Endothelial cell of umbilical vein (primary cell): Measurements from ENCODE around the gene RAB1A. TPM values are rescaled to one million over a fixed set of nuclear protein-coding genes. Genes with fewer than 3 reads are reported as not detected.

Experiments used
- BruUV-seq: library from RNA; stranded (reverse); fragments of 400-500 nt; replicated peaks from 2 replicates; lab custom pipeline; 2021; lab: Mats Ljungman, UMichigan
- CTCF ChIA-PET: fragments of 300-600, 350-600 bp; sonication (Branson Sonifier 250); formaldehyde crosslinking; loops from one replicate; lab custom pipeline; 2021; ENCODE audit warnings: antibody characterized with exemption, inconsistent platforms; lab: Charles Lee
- POLR2A ChIA-PET: fragments of 300-600, 350-600 bp; sonication (Branson Sonifier 250); formaldehyde crosslinking; loops from one replicate; lab custom pipeline; 2021; ENCODE audit warnings: antibody characterized with exemption, inconsistent platforms; lab: Charles Lee
- DNase-seq: peaks from one replicate; pipeline ENCODE4 v3.0.0-alpha.2; 2011; ENCODE audit warnings: low read depth, low spot score
- FAIRE-seq: peaks from 2 replicates; lab custom pipeline; 2011; peaks lifted over from hg19 to GRCh38; lab: Jason Lieb, UNC
- H2AFZ ChIP-seq: 2 replicates; pipeline ENCODE4 v1.6.0; 2012; ENCODE audit warnings: low read depth, low read length, control low read depth, inconsistent platforms
- H3K27ac ChIP-seq: 2 replicates; pipeline ENCODE4 v1.5.1; 2011; ENCODE audit warnings: low read depth, mild to moderate bottlenecking, control low read depth, low read length, moderate library complexity; ENCODE audit not compliant: insufficient read depth
- H3K27me3 ChIP-seq, 2 experiments: 2 replicates each; pipeline versions ENCODE4 v1.6.0 to v1.6.1; 2011; ENCODE audit warnings: low read length in 2 of 2, mixed read lengths in 1 of 2; ENCODE audit not compliant: control insufficient read depth in 2 of 2, insufficient read depth in 2 of 2
- H3K36me3 ChIP-seq, 2 experiments: 2 replicates in 1 of 2; 3 replicates in 1 of 2; pipeline ENCODE4 v1.5.1; 2011; ENCODE audit warnings: low read length in 2 of 2, mild to moderate bottlenecking in 1 of 2, moderate library complexity in 1 of 2; ENCODE audit not compliant: control insufficient read depth in 2 of 2, insufficient read depth in 2 of 2; ENCODE audit errors: extremely low read depth in 1 of 2
- H3K4me1 ChIP-seq: 3 replicates; pipeline ENCODE4 v1.5.1; 2011; ENCODE audit warnings: mild to moderate bottlenecking, low read length; ENCODE audit not compliant: control insufficient read depth, insufficient read depth; ENCODE audit errors: extremely low read depth
- H3K4me2 ChIP-seq: 2 replicates; pipeline ENCODE4 v1.6.1; 2011; ENCODE audit warnings: low read length, control low read depth, mixed read lengths; ENCODE audit not compliant: insufficient read depth
- H3K4me3 ChIP-seq, 3 experiments: fragments of 200-600 bp in 1 of 3; sonication (generic), shearing (Covaris generic) in 1 of 3; replicated peaks in 1 of 3; 2 replicates each; pipeline ENCODE4 v1.5.1; 2011 to 2016; ENCODE audit warnings: control low read depth in 3 of 3, low read length in 3 of 3, mild to moderate bottlenecking in 2 of 3, inconsistent platforms in 1 of 3, low read depth in 1 of 3, moderate library complexity in 1 of 3; ENCODE audit not compliant: insufficient read depth in 1 of 3
- H3K79me2 ChIP-seq: 2 replicates; pipeline ENCODE4 v1.6.0; 2012; ENCODE audit warnings: low read length, inconsistent platforms; ENCODE audit not compliant: control insufficient read depth, insufficient read depth
- H3K9ac ChIP-seq: replicated peaks from 2 replicates; pipeline ENCODE3; 2011; ENCODE audit warnings: low read length, control low read depth; ENCODE audit not compliant: insufficient read depth; ENCODE audit errors: extremely low read depth
- H3K9me1 ChIP-seq: replicated peaks from 3 replicates; pipeline ENCODE4 v1.6.0; 2011; ENCODE audit warnings: mild to moderate bottlenecking, low read length; ENCODE audit not compliant: control insufficient read depth, insufficient read depth; ENCODE audit errors: extremely low read depth
- H3K9me3 ChIP-seq: replicated peaks from 2 replicates; pipeline ENCODE4 v1.5.1; 2012; ENCODE audit warnings: low read length, inconsistent platforms; ENCODE audit not compliant: control insufficient read depth, insufficient read depth
- H4K20me1 ChIP-seq: replicated peaks from 2 replicates; pipeline ENCODE3; 2011; ENCODE audit warnings: mild to moderate bottlenecking, low read length; ENCODE audit not compliant: control insufficient read depth, insufficient read depth; ENCODE audit errors: extremely low read depth
- CTCF ChIP-seq, 2 donors: IDR thresholded peaks; 1 replicate in 1 of 2; 2 replicates in 1 of 2; pipeline ENCODE4 v1.5.1; 2011; ENCODE audit warnings: low read length in 2 of 2, mild to moderate bottlenecking in 2 of 2, moderate library complexity in 2 of 2, control low read depth in 1 of 2, inconsistent platforms in 1 of 2, low read depth in 1 of 2; ENCODE audit not compliant: insufficient read depth in 1 of 2; ENCODE audit errors: extremely low read depth in 1 of 2
- EZH2 ChIP-seq: IDR thresholded peaks from 2 replicates; pipeline ENCODE4 v1.6.1; 2012; ENCODE audit warnings: borderline replicate concordance, low read depth, mild to moderate bottlenecking, moderate library complexity, low read length, inconsistent platforms; ENCODE audit not compliant: severe bottlenecking
- FOS ChIP-seq: IDR thresholded peaks from 2 replicates; pipeline ENCODE4 v1.6.1; 2011; ENCODE audit warnings: mild to moderate bottlenecking, low read length, moderate library complexity, borderline replicate concordance; ENCODE audit not compliant: insufficient read depth
- GATA2 ChIP-seq: IDR thresholded peaks from 2 replicates; pipeline ENCODE4 v1.7.0; 2011; ENCODE audit warnings: low read depth, mild to moderate bottlenecking, moderate library complexity, mixed read lengths, low read length; ENCODE audit not compliant: insufficient read length, insufficient read depth
- JUN ChIP-seq: IDR thresholded peaks from 2 replicates; pipeline ENCODE4 v1.6.1; 2011; ENCODE audit warnings: borderline replicate concordance, low read depth; ENCODE audit not compliant: insufficient read length, insufficient read depth
- MAX ChIP-seq: IDR thresholded peaks from 2 replicates; pipeline ENCODE4 v1.6.1; 2011; ENCODE audit not compliant: insufficient read depth, insufficient read length
- MYC ChIP-seq: IDR thresholded peaks from one replicate; pipeline ENCODE4 v1.6.1; 2011; ENCODE audit warnings: mild to moderate bottlenecking, low read depth, low read length
- POLR2A ChIP-seq: IDR thresholded peaks from 2 replicates; pipeline ENCODE4 v1.6.1; 2012; ENCODE audit warnings: low read depth, mild to moderate bottlenecking, control low read depth, low read length
- POLR2AphosphoS5 ChIP-seq: IDR thresholded peaks from 2 replicates; pipeline ENCODE4 v1.6.1; 2012; ENCODE audit warnings: low read depth, mild to moderate bottlenecking, control low read depth, low read length, moderate library complexity; ENCODE audit not compliant: insufficient read depth
- dilution Hi-C: fragments of 300-500 bp; cut with MboI; formaldehyde crosslinking; loops from one replicate; pipeline ENCODE4 v1.15.0; 2019; ENCODE audit warnings: low sequenced_read_pairs; ENCODE audit not compliant: extremely low pct_ligation_motif_present
- intact Hi-C: fragments of 100-400 bp; cut with micrococcal nuclease; formaldehyde crosslinking; loops from one replicate; pipeline ENCODE4 v1.10.0; 2022
- polyA plus RNA-seq, 4 experiments: library from polyadenylated mRNA; depleted of rRNA in 3 of 4; stranded (reverse) in 3 of 4; unstranded in 1 of 4; fragments of >200 nt; gene quantifications; 2 replicates each; pipeline versions ENCODE4 v1.2.1 to v1.2.3, GENCODE V29; 2011 to 2012; ENCODE audit warnings: missing spikeins in 1 of 4
- total RNA-seq: library from RNA; stranded (reverse); gene quantifications from 2 replicates; pipeline ENCODE4 v1.2.3, GENCODE V29; 2021

Gene RAB1A
- total and polyA plus RNA-seq, 2 donors (not counting 3 experiments of a cell fraction or from before 2014, with no cell fraction given): 121 to 176 TPM

- H3K4me1 ChIP-seq: no peaks in the 10 kb centered on the region
- H3K4me3 ChIP-seq: no peak overlapping the region
- ChIA-PET POLR2A (interaction anchor here (0.7 kb wide), 1 partner anchor 136 kb away, joined by 5 read pairs; no protein-coding TSS in a partner anchor), CTCF (interaction anchor here (1.8 kb wide), 1 partner anchor 9 kb away, joined by 7 read pairs; no protein-coding TSS in a partner anchor)
- H4K20me1 ChIP-seq: no peaks in the 10 kb centered on the region
- no TSS peak for BruUV-seq
- TF ChIP-seq CTCF (IDR thresholded peaks at IDR 0.05; ENCODE audit: extremely low read depth in 1 of 2, insufficient read depth in 1 of 2, low read depth in 1 of 2, low read length in 2 of 2): no peak
- no peak for TF ChIP-seq GATA2
- TF ChIP-seq EZH2: no peak
- TF ChIP-seq JUN: no peak
- TF ChIP-seq POLR2A: no peak
- no peak for TF ChIP-seq MYC
- dilution Hi-C loops (no loop called here), intact Hi-C loops (no loop called here)
- H3K9me3 ChIP-seq: no peaks in the 10 kb centered on the region
- FAIRE-seq (no peak), DNase-seq (no peak)
- H3K9ac ChIP-seq: no peak overlapping the region
- no peaks in the 10 kb centered on the region for H3K36me3 ChIP-seq
- H3K4me2 ChIP-seq: no peak overlapping the region
- H3K79me2 ChIP-seq: no peaks in the 10 kb centered on the region
- H3K27ac ChIP-seq: no peak overlapping the region
- H3K27me3 ChIP-seq: peaks cover 0 to 3% of the 10 kb centered on the region in 2 experiments
- no peak overlapping the region for H2AFZ ChIP-seq
- no peaks in the 10 kb centered on the region for H3K9me1 ChIP-seq
These were observed 30.0 kb upstream of the RAB1A start for GRCh38 chr2:65159906-65160305.

- intact Hi-C loops (no loop called here), dilution Hi-C loops (no loop called here)
- Histone ChIP-seq H3K4me3 (no peak overlapping the region), H3K9ac (no peak overlapping the region), H3K4me1 (no peaks in the 10 kb centered on the region), H3K36me3 (no peaks in the 10 kb centered on the region), H3K27ac (no peak overlapping the region), H3K4me2 (no peak overlapping the region), H3K9me1 (no peaks in the 10 kb centered on the region), H4K20me1 (no peaks in the 10 kb centered on the region), H3K9me3 (no peaks in the 10 kb centered on the region), H3K79me2 (no peaks in the 10 kb centered on the region), H2AFZ (no peak overlapping the region), H3K27me3 (peaks cover 0 to 3% of the 10 kb centered on the region in 2 experiments)
- DNase-seq: no peak
- FAIRE-seq: no peak
- TF ChIP-seq FOS: no peak
- no peak for TF ChIP-seq EZH2
- TF ChIP-seq POLR2A: no peak
- no peak for TF ChIP-seq GATA2
- TF ChIP-seq MYC: no peak
- no peak for TF ChIP-seq JUN
- no peak for TF ChIP-seq CTCF (IDR thresholded peaks at IDR 0.05; ENCODE audit: extremely low read depth in 1 of 2, insufficient read depth in 1 of 2, low read depth in 1 of 2, low read length in 2 of 2)
- TF ChIP-seq MAX: no peak
- no peak for TF ChIP-seq POLR2AphosphoS5
- CTCF ChIA-PET: interaction anchor here (1.8 kb wide), 1 partner anchor 10 kb away, joined by 7 read pairs; no protein-coding TSS in a partner anchor
- no TSS peak for BruUV-seq
- POLR2A ChIA-PET: no interaction called here
These were observed 29.4 kb upstream of the RAB1A start for GRCh38 chr2:65159261-65159660.
